Activated T-helper 1 cell treated with anti-CD3 and anti-CD28 coated beads, Interleukin-2, amount 50 U/mL, for 16 hours (primary cell): Measurements from ENCODE around the gene CSMD2.
A peak's percentile ranks its signal among the peaks of the same experiment; 100 is the strongest.
"Not testable (repeated sequence)": the region's sequence is repeated elsewhere in the genome, so short reads cannot be mapped to it uniquely, and the experiment has no call there.

Experiments
- DNase-seq, 2 donors: peaks; one replicate each; pipeline ENCODE4 v3.0.0-alpha.2; 2020; ENCODE audit warnings: low read depth in 1 of 2, low spot score in 1 of 2

CSMD2 gene

DNA sequence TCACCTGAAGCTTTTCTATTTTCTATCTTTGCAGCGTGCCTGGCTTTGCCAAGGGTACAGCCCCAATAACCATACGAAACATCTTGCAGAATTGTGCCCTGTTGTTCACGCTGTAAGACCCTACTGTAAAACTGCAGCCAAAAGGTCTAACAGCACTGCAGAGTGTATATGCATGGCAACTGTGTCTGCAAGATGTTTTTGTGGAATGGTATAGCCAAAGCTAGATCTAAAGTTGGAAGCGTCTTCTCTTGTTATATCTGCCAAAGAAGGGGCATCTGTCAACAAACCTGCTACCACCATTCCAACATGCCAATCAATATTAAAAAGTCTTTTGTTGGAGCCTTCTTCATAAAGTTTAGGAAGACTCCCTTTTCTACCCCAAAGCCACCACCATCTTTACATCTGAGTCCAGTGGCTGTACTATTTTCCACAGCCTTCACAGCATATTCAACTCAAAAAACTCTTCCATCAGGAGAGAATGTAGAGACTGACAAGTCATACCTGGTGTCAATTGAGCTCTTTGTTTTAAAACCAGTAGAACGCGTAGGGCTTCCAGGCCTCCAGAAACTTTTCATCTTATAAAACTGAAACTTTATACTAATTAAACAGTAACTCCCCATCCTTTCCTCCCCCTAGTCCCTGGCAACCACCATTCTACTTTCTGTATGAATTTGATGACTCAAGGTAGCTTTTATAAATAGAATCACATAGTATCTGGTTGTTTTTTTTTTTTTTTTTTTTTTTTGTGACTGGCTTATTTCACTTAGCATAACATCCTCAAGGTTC lies 652.6 kb downstream of the CSMD2 start:
- no peak for DNase-seq

DNA sequence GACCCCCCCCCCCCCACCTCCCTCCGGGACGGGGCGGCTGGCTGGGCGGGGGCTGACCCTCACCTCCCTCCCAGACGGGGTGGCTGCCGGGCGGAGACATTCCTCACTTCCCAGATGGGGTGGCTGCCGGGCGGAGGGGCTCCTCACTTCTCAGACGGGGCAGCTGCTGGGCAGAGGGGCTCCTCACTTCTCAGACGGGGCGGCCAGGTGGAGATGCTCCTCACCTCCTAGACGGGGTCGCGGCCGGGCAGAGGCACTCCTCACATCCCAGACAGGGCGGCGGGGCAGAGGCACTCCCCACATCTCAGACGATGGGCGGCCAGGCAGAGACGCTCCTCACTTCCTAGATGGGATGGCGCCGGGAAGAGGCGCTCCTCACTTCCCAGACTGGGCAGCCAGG lies 655.8 kb downstream of the CSMD2 start:
- not testable (repeated sequence) for DNase-seq

DNA sequence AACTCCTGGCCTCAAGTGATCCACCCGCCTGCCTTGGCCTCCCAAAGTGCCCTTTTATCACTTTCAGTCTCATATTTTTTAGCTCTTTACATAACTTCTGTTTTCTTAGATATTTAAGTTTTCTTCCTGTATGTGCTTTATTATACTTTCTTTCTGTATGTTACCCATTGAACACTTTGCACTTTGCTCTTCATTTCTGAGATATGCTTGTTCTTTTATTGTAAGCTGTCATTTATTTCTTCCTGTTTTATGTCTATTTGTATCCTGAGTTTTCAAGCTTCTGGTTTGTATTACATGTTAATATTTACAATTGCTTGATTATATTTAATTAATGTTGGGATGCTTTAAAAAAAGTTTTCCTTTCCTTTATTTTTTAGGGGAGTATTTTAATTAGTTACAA lies 656.9 kb downstream of the CSMD2 start:
- DNase-seq: no peak

DNA sequence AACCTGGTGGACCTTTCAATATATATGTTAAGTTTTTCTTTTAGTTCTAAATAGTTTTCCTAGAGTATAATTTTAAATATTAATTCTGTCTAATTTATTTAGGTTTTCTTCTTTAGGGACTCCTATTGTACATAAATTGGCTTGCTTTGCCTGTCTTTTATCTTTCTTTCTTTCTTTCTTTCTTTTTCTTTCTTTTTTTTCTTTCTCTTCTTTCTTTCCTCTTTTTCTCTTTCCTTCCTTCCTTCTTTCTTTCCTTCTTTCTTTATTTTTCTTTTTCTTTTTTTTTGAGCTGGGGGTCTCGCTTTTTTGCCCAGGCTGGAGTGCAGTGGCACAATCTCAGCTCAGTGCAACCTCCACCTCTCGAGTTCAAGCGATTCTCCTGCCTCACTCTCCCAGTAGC lies 657.4 kb downstream of the CSMD2 start:
- no peak for DNase-seq

DNA sequence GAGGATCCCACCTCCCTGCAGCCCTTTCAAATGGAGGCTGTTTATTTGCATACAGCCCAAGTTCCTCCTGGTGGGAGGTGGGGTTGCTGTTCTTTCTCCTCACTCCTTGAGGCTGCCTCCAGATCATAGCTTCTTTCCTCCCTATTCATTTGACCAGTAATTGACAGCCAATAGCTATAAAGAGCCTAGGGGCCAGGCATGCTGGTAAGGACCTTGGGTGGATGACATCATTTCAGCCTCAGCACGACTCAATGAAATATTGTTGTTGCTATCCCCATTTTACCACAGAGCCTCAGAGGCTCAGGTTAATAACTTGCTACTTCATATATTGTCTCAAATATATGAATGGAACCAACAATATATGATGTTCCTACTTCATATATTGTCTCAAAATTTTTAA lies 661.5 kb downstream of the CSMD2 start:
- DNase-seq: no peak

DNA sequence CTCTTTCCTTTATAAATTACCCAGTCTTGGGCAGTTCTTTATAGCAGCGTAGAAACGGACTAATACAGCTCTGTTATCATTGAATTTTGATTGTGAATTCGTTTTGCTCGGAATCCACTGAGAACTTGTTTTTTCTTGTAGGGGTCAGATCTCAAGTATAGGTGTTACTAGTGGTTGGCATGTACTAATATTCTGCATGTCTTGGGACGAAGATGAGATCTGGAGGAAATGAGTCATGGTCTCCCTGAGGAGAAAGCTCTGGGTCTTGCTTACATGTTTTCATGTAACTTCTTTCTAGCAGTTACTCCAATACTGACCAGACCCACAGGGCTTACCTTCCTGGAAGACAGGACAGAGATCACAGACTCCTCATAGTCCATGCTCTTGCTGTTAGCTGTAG lies 662.3 kb downstream of the CSMD2 start:
- DNase-seq: no peak

DNA sequence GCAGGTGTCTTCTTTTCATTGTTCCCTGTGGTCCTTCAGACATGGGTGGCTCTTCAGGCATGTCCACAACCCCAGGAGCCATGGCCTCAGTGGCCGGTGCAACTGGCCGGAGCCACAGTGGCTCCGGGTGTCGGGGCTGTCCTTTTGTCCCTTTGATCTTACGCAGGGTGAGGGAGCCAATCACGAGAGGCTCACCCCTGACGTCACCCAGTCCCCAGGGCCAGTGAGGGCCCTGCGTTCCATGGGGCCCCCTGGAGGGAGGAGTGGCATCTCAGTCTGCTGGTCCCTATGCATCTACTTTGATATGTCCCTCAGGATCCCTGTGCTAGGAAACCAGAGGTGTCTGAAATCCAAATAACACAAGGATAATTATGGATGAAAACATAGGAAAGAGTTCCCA lies 663.3 kb downstream of the CSMD2 start:
- DNase-seq: no peak

DNA sequence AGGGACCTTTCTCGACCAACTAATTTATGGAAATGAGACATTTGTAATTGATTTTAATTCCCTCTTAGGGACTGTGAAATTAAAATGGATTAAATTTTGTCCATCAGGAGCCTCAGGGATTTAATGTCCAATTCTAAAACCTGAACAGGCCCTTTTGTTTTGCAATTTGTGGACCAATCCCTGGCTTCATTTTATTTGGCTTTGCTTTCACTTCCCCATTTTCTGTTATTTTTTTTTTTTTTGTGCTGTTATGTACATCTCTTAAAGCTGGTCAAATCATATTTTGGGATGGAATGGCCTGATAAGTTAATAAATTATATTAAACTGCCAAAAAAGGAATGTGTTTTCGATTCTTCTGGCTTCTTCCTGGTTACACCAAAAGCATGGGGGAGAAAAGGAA lies 663.7 kb downstream of the CSMD2 start:
- no peak for DNase-seq

DNA sequence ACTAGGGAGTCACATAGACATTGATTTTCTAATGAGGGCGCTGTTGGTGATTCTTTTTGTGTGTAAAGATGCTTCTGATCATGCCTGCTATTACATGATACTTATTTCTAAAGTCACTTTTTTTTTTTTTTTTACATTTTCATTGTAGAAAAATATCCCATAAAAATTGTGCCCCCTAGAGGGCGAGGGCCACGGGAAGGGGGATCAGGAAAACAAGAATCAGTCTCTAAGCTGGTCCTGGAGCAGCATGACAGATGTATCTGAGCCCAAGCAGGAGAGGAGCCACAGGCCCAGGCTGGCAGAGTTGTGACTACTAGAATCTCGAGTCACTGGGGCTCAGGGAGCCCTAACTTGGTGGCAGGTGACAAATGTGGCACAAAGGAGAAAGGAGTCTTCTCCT lies 664.5 kb downstream of the CSMD2 start:
- DNase-seq: no peak

DNA sequence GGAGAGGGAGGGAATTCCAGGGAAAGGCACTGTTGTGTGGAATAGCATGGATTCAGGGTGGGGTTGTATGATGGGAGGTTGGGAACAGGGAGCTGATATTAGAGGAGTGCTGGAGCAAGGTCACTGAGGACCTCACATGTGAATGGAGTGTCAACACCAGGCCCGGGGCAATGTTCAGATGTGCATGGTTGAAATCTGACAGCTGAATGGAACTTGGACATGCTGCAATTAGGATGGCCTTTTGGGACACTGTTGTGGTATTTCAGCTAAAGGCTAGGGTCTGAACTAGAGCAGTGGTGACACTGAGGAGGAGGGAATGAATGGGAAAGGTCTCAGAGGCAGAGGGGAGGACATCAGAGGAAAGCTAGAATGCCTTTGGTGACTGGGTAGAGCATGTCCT lies 667.6 kb downstream of the CSMD2 start:
- DNase-seq: no peak

DNA sequence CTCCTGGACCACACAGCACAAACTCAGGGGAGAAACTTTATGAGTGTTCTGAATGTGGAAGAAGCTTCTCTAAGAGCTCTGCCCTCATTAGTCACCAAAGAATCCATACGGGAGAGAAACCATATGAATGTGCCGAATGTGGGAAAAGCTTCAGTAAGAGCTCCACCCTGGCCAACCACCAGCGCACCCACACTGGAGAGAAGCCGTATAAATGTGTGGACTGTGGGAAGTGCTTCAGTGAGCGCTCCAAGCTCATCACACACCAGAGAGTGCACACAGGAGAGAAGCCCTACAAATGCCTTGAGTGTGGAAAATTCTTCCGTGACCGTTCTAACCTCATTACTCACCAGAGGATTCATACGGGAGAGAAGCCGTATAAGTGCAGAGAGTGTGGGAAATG lies 670.1 kb downstream of the CSMD2 start:
- no peak for DNase-seq

DNA sequence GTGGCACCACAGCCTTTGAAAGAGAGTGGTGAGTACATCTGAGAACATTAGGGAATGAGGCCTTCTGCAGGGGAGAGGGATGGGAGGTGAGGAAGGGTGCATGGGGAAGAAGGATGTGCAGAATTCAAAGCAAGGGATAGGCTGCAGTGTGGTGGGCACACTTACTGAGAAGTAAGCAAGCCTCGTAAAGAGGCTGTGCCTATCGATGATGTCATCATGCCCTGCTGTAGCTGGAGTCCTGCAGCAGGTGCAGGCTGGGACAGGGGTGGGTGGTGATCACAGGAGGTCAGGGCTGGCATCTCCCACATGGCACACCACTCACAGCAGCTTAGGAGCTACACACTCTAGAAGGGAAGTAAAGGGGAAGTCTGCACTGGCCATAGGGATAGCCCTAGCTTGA lies 676.4 kb downstream of the CSMD2 start:
- DNase-seq: no peak

DNA sequence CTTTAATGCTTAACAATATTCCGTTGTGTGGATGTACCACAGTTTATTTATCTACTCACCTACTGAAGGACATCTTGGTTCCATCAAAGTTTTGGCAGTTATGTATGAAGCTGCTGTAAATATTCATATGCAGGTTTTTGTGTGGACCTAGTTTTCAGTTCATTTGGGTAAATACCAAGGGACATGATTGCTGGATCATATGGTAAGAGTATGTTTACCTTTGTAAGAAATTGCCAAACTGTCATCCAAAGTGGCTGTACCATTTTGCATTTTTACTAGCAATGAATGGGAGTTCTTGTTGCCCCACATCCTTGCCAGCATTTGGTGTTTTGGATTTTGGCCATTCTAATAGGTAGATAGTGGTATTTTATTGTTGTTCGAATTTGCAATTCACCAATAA lies 682.6 kb downstream of the CSMD2 start:
- no peak for DNase-seq

DNA sequence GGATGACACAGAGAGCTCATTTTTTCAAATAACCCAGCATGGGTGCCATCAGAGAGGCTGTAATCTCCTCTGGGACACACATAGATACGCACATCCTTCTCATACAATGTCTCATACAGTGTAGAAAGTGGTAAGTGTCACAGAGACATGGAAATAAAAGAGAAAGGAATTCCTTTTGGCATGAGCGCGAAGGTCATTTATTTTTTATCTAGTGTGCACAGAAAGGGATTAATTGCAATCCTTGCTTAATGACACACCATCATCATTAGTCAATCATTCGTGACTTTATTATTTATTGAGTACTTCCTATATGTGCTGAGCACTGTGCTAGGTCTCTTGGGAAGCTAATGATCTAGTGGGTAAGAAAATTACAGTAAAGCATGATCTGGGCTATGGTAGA lies 687.6 kb downstream of the CSMD2 start:
- no peak for DNase-seq

DNA sequence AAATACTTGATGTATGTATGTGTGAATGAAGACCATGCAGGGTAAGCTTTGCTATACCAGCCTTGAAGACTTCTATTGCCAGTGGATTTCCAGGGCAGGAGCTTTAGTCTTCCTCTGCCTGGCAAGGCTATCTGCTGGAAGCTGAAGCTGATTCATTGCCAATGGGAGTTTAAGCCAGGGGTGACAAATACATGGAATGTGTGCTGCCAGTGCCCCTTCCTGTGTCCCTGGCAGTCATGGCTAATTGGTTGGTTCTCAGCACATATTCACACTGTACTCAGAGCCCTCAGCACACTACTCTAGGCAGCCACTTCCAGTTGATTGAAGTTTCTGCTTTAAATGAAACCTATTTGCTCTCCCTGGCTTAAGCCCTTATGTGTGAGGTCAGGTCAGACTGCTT lies 691.1 kb downstream of the CSMD2 start:
- DNase-seq: no peak

DNA sequence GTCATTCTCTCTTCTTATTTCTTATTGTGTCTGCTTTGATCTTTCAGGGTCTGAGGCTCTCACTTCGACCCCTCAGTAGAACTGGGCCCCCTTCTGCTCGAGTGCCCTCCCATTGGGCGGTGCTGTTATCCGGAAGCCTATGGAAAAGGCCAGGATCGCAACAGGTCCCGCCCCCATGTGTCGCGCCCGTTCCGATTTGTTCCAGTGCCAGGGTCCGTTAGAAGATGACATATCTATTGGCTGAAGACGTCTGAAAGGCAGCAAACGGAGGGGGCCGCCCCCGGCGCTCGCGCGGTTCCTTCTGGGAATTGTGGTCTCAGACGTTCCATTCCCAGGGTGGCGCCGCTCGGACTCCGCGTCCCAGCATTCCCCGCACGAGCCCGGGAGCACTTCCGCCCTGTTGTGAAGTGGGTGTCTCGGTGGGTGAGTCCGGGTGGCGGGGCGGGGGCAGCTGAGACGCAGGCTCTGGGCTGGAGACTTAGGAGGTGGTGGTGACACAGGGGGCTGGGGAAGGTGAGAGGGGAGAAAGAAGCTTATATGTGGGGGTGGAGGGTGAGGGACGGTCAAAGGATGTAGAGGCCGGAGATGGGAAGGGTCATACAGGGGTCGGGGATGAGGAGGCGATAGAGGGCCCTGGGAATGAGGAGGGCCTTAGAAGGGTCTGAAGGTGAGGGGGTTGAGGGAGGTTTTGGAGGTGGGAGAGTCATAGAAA lies 692.6 kb downstream of the CSMD2 start, which contains the start of gene ZSCAN20:
Gene ZSCAN20 (plus strand): TSS at position 377 of the 712 bp plus-strand sequence. CDS start 6,644 bp downstream, outside the sequence.
- DNase-seq: peak; percentile 70 to 77

DNA sequence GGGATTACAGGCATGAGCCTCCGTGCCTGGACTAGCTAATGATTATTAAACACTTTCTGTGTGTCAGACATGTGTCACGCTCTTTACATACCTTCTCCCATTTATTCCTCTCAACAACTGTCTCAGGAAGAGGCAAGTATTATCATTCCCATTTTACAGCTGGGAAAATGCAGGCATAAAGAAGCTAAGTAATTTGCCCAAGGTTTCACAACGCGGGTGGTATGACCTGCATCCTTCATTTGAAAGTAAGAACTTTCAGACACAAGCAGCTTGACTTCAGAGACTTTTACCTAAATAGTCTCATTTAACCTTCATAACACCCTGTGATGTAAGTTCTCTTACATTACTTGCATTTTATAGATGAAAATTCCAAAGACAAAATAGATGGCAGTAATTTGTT lies 693.6 kb downstream of the CSMD2 start:
- no peak for DNase-seq

DNA sequence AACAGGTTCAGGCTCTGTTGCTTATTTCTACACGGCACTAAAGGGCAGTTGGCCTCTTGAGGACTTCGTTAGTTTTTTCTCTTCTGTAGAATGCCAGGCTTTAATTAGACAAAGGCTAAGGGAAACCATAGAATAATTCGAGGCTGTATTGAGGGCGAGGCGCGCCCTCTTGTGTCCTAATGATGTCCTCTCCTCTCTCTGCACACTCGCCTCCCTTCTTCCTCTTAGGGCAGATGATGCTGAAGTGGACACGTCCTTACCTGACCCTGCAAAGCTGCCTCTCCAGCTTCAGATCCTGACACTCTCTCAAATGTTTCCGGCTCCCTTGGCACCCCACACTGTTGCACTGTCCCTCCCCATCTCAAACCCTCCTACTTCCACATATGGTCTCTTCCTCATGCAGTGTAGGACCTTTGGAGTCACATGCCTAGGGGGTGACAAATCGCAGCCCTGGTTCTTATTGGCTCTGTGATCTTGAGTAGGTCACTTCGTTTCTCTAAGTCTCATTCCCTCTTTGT lies 694.5 kb downstream of the CSMD2 start:
- DNase-seq: peak in 1 of 2 donors; percentile 29

DNA sequence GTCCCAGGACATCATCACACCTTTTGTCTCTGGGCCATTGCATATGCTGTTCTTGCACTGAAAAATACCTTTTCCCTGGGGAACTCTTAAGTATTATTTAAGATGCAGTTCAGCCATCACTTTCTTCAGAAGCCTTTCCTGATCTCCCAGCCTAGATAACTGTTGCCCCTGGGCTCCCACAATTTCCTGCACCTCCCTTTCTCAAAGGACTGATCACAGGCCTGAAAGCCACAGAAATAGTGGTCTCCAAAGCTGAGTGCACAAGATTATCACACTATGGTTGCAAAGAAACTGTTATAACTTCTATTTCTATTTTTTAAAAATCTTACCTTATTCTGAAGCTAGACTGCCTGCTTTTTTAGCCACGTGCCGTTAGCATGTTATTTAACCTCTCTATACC lies 695.3 kb downstream of the CSMD2 start:
- DNase-seq: no peak

DNA sequence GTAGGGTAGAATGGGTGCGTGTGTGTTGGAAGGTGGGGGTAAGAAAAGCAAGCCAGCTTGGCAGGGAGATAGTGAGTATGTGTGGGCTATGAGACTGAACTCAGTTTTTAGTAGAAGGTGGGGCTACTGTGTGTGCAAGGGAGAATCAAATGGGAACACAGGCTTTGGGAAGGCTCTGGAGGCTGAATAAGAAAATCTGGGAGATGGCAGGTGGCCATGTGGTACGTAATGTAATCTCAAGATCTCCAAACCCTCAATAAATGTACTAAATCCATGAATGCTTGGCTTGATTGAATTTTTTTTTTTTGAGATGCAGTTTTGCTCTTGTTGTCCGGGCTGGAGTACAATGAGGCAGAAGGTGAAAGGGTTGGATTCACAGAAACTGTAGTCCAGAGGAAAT lies 696.1 kb downstream of the CSMD2 start:
- DNase-seq: no peak

DNA sequence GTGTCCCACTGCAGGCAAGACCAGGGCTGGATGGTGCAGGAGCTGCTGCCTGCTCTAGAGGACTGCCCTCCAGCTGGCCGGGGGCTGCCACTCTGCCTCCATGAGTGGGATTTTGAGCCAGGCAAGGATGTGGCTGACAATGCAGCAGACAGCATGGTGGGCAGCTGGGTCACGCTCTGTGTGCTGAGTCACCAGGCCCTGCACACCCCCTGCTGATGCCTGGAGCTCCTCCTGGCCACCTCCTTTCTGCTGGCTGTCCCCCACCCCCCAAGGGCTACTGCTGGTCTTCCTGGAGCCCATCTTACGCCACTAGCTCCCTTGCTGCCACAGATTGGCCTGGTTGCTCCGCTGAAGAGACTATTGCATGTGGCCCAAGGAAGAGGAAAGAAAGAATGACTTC lies 696.5 kb downstream of the CSMD2 start:
- no peak for DNase-seq

DNA sequence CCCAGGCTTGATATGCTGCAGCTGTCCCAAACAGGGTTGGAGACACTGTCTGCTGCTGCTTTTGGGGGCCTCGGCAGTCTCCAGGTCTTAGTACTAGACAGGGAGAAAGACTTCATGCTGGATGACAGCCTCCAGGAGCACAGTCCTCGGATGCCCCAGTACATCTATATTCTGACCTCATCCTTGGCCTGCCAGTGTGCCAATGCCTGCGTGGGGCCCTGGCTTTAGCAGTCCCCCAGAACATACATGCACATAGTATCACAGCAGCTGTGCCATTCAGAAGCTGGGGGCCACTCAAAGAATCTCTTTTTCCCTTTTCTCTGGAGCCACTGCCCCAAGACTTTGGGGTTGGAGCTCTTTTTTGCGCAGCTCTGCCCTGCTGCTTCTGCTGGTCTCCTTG lies 697.0 kb downstream of the CSMD2 start:
- no peak for DNase-seq

DNA sequence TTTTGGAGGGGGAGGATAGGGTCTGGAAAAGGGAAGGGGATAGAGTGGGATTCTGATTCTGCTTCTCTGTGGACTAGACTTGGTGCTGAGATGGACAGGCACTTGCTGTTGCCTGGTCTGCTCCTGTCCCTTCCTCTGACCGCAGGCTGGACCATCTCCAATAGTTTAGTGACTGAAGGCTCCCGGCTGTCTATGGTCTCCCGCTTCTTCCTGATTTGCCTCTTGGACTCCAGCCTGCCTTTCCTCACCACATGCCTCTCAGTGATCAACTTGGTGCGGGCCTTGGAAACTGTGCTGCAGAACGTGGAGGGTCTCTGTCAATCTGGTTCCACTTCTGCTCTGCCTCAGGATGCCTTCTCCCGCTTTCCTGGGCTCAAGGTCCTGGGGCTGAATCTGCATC lies 698.9 kb downstream of the CSMD2 start:
- no peak for DNase-seq
